Esophagus muscularis mucosa (tissue), 4 donors: ENCODE measurements around the gene RALGPS2.
"Not testable (repeated sequence)": the region's sequence is repeated elsewhere in the genome, so short reads cannot be mapped to it uniquely, and the experiment has no call there.

ENCODE experiments used
- CTCF ChIP-seq, 3 experiments: fragments of 200-600 bp in 2 of 3; fragments of 450-650 bp in 1 of 3; sonication (generic) in 2 of 3; IDR thresholded peaks; one replicate each; pipeline ENCODE4 v1.5.1; 2017 to 2019; ENCODE audit warnings: antibody characterized with exemption in 3 of 3, mild to moderate bottlenecking in 2 of 3, moderate library complexity in 1 of 3
- EP300 ChIP-seq: sonication (generic); formaldehyde crosslinking; IDR thresholded peaks from one replicate; pipeline ENCODE4 v1.6.1; 2017; ENCODE audit warnings: antibody characterized with exemption
- POLR2A ChIP-seq: fragments of 450-650 bp; IDR thresholded peaks from one replicate; pipeline ENCODE4 v1.6.1; 2017; ENCODE audit warnings: antibody characterized with exemption, moderate library complexity, mild to moderate bottlenecking, low read depth

GRCh38 chr1:178847919-178848318 lies 122.9 kb downstream of the RALGPS2 start:
- not testable (repeated sequence) for TF ChIP-seq CTCF (IDR thresholded peaks at IDR 0.05); POLR2A; EP300
